Measurements from ENCODE around the gene NPAT.
"Not testable (repeated sequence)": the region's sequence is repeated elsewhere in the genome, so short reads cannot be mapped to it uniquely, and the experiment has no call there.

The NPAT gene

GRCh38 chr11:108218912-108219783 is 3.3 kb downstream of the NPAT start:
- no peak for DNase-seq

GRCh38 chr11:108218455-108218854 is 4.0 kb downstream of the NPAT start:
- DNase-seq, result no peak

GRCh38 chr11:108216988-108217387 is 5.5 kb downstream of the NPAT start:
- DNase-seq, result peak in 1 of 2 experiments; percentile 30

- DNase-seq, result no peak
Observed at GRCh38 chr11:108213784-108214183, 8.7 kb downstream of the NPAT start.

- DNase-seq, result no peak
Observed at GRCh38 chr11:108210441-108210840, 12.0 kb downstream of the NPAT start.

- DNase-seq, result no peak
Observed at GRCh38 chr11:108207683-108208060, 14.8 kb downstream of the NPAT start.

- DNase-seq, result no peak
Observed at GRCh38 chr11:108206969-108207682, 15.3 kb downstream of the NPAT start.

GRCh38 chr11:108206171-108206570 is 16.3 kb downstream of the NPAT start:
- DNase-seq, result no peak

- DNase-seq, result no peak
Observed at GRCh38 chr11:108204929-108205499, 17.4 kb downstream of the NPAT start.

GRCh38 chr11:108204376-108204775 is 18.1 kb downstream of the NPAT start:
- no peak for DNase-seq

GRCh38 chr11:108203075-108203474 is 19.4 kb downstream of the NPAT start:
- DNase-seq, result no peak

- peak; percentile 57 to 66 for DNase-seq
Observed at GRCh38 chr11:108199446-108200321, 22.8 kb downstream of the NPAT start.

GRCh38 chr11:108198833-108199232 is 23.6 kb downstream of the NPAT start:
- DNase-seq, result no peak

- no peak for DNase-seq
Observed at GRCh38 chr11:108197351-108197750, 25.1 kb downstream of the NPAT start.

- no peak for DNase-seq
Observed at GRCh38 chr11:108196901-108197300, 25.5 kb downstream of the NPAT start.

- DNase-seq, result no peak
Observed at GRCh38 chr11:108193725-108194124, 28.7 kb downstream of the NPAT start.

GRCh38 chr11:108177570-108177969 is 44.9 kb downstream of the NPAT start:
- DNase-seq, result no peak

- no peak for DNase-seq
Observed at GRCh38 chr11:108170184-108170583, 52.3 kb downstream of the NPAT start.

GRCh38 chr11:108167624-108168023 is 54.8 kb downstream of the NPAT start:
- no peak for DNase-seq

GRCh38 chr11:108162878-108163277 is 59.6 kb downstream of the NPAT start:
- not testable (repeated sequence) for DNase-seq

- DNase-seq, result no peak
Observed at GRCh38 chr11:108160970-108161566, 61.4 kb downstream of the NPAT start.

GRCh38 chr11:108154591-108154990 is 67.8 kb downstream of the NPAT start:
- DNase-seq, result no peak

Data from activated CD4-positive, alpha-beta T cell treated with anti-CD3 and anti-CD28 coated beads, Interleukin-2, amount 50 U/mL, for 4 hours (primary cell).